GM23338 (cell line): ENCODE measurements around the gene AAGAB. TPM values are rescaled to one million over a fixed set of nuclear protein-coding genes. Genes with fewer than 3 reads are reported as not detected.

ENCODE experiments used
- ATAC-seq: fragments of 200-7000 bp; cut with Tn5 transposase; 3 replicates; pipeline ENCODE4 v1.9.1; 2020
- DNase-seq: peaks from one replicate; pipeline ENCODE4 v3.0.0-alpha.2; 2015; ENCODE audit warnings: low spot score
- H2AFZ ChIP-seq: fragments of 200-600 bp; sonication (generic); 2 replicates; pipeline ENCODE4 v1.8.0; 2016; ENCODE audit warnings: antibody characterized with exemption, mild to moderate bottlenecking, moderate library complexity
- H3F3A ChIP-seq: fragments of 200-600 bp; sonication (generic); replicated peaks from 2 replicates; pipeline ENCODE4 v1.8.0; 2017; ENCODE audit warnings: antibody characterized with exemption, mixed run types, low read depth
- H3K27ac ChIP-seq: fragments of 200-600 bp; sonication (generic); 2 replicates; pipeline ENCODE4 v1.6.1; 2016; ENCODE audit warnings: low read depth
- H3K27me3 ChIP-seq: fragments of 200-600 bp; sonication (generic); 2 replicates; pipeline ENCODE4 v1.8.0; 2016; ENCODE audit warnings: mild to moderate bottlenecking, mixed run types, moderate library complexity; ENCODE audit not compliant: insufficient read depth
- H3K36me3 ChIP-seq: fragments of 200-600 bp; sonication (generic); 2 replicates; pipeline ENCODE4 v1.8.0; 2016; ENCODE audit warnings: mild to moderate bottlenecking; ENCODE audit not compliant: insufficient read depth
- H3K4me1 ChIP-seq: fragments of 200-600 bp; sonication (generic); 2 replicates; pipeline ENCODE4 v1.8.0; 2016; ENCODE audit warnings: mild to moderate bottlenecking, moderate library complexity; ENCODE audit not compliant: insufficient read depth
- H3K4me2 ChIP-seq: fragments of 200-600 bp; sonication (generic); 2 replicates; pipeline ENCODE4 v1.7.1; 2017; ENCODE audit warnings: mixed run types
- H3K4me3 ChIP-seq: fragments of 200-600 bp; sonication (generic); 2 replicates; pipeline ENCODE4 v1.6.1; 2016; ENCODE audit warnings: mixed run types
- H3K79me2 ChIP-seq: fragments of 200-600 bp; sonication (generic); replicated peaks from 2 replicates; pipeline ENCODE4 v1.8.0; 2017; ENCODE audit warnings: mild to moderate bottlenecking; ENCODE audit not compliant: insufficient read depth
- H3K9me2 ChIP-seq: fragments of 200-600 bp; sonication (generic); 2 replicates; pipeline ENCODE4 v1.8.0; 2017; ENCODE audit not compliant: insufficient read depth
- H4K20me1 ChIP-seq: fragments of 200-600 bp; sonication (generic); replicated peaks from 2 replicates; pipeline ENCODE4 v1.8.0; 2017; ENCODE audit warnings: mild to moderate bottlenecking; ENCODE audit not compliant: insufficient read depth
- H3K27ac Mint-ChIP-seq: 2 replicates; pipeline ENCODE4 v1.8.0; 2020; ENCODE audit warnings: inconsistent platforms, mild to moderate bottlenecking, moderate library complexity, mixed read lengths
- H3K27me3 Mint-ChIP-seq: 3 replicates; pipeline ENCODE4 v1.8.0; 2022; ENCODE audit warnings: low read depth, mild to moderate bottlenecking, moderate library complexity, mixed read lengths, inconsistent platforms; ENCODE audit not compliant: insufficient read depth, poor library complexity
- H3K36me3 Mint-ChIP-seq: 3 replicates; pipeline ENCODE4 v1.8.0; 2021; ENCODE audit warnings: low read depth, mild to moderate bottlenecking, inconsistent platforms, moderate library complexity, mixed read lengths
- H3K4me1 Mint-ChIP-seq: 3 replicates; pipeline ENCODE4 v1.8.0; 2020; ENCODE audit warnings: mild to moderate bottlenecking, inconsistent platforms, mixed read lengths
- H3K4me3 Mint-ChIP-seq: 3 replicates; pipeline ENCODE4 v1.8.0; 2021; ENCODE audit warnings: moderate library complexity, mild to moderate bottlenecking, inconsistent platforms, mixed read lengths
- H3K9me3 Mint-ChIP-seq: 3 replicates; pipeline ENCODE4 v1.8.0; 2020; ENCODE audit warnings: moderate library complexity, mild to moderate bottlenecking, inconsistent platforms, mixed read lengths
- CREB1 ChIP-seq: fragments of 250-450 bp; sonication (Bioruptor Pico); IDR thresholded peaks from 2 replicates; pipeline ENCODE4 v1.5.0; 2020; ENCODE audit warnings: low read depth, mild to moderate bottlenecking, moderate library complexity
- EZH2 ChIP-seq: fragments of 200-600 bp; sonication (generic); IDR thresholded peaks from one replicate; pipeline ENCODE4 v1.8.0; 2017; ENCODE audit warnings: antibody characterized with exemption, mild to moderate bottlenecking, low read depth; ENCODE audit not compliant: unreplicated experiment
- EZH2phosphoT487 ChIP-seq: fragments of 200-600 bp; sonication (generic); IDR thresholded peaks from one replicate; pipeline ENCODE4 v1.8.1; 2018; ENCODE audit warnings: antibody characterized with exemption; ENCODE audit not compliant: unreplicated experiment
- JUNB ChIP-seq: IDR thresholded peaks from one replicate; pipeline ENCODE4 v1.6.1; 2016; ENCODE audit warnings: antibody characterized with exemption; ENCODE audit not compliant: unreplicated experiment
- NANOG ChIP-seq: IDR thresholded peaks from 2 replicates; pipeline ENCODE4 v1.6.1; 2016; ENCODE audit warnings: antibody characterized with exemption, borderline replicate concordance
- POLR2AphosphoS5 ChIP-seq: IDR thresholded peaks from 2 replicates; pipeline ENCODE4 v1.6.1; 2016; ENCODE audit warnings: antibody characterized with exemption, low read depth
- STAT1 ChIP-seq: IDR thresholded peaks from one replicate; pipeline ENCODE4 v1.6.1; 2016; ENCODE audit warnings: antibody characterized with exemption; ENCODE audit not compliant: unreplicated experiment
- ZNF114 ChIP-seq: fragments of 250-450 bp; sonication (Bioruptor Pico); IDR thresholded peaks from 2 replicates; pipeline ENCODE4 v1.5.0; 2020; ENCODE audit warnings: mild to moderate bottlenecking, moderate library complexity
- ZNF331 ChIP-seq: fragments of 250-450 bp; sonication (Bioruptor Pico); IDR thresholded peaks from 2 replicates; pipeline ENCODE4 v1.5.0; 2020; ENCODE audit warnings: low read depth, mild to moderate bottlenecking, moderate library complexity
- polyA plus RNA-seq: library from polyadenylated mRNA; unstranded; fragments of >200 nt; fragmentation: Nextera tagmentation; extraction: Ambion mirVana; gene quantifications from 2 replicates; pipeline ENCODE4 v1.2.1, GENCODE V29; 2016
- total RNA-seq: library from RNA; depleted of rRNA; stranded (reverse); fragments of >200 nt; shearing (Covaris generic); gene quantifications from 2 replicates; pipeline ENCODE4 v1.2.3, GENCODE V29; 2014
- TF ChIP-seq, protein P1 (sequence below): fragments of 250-450 bp; sonication (Bioruptor Pico); IDR thresholded peaks from 2 replicates; pipeline ENCODE4 v1.5.0; 2020; ENCODE audit warnings: mild to moderate bottlenecking, moderate library complexity
- TF ChIP-seq, protein P2 (sequence below), 2 experiments: fragments of 200-600 bp in 1 of 2; sonication (generic) in 1 of 2; conservative IDR thresholded peaks; 2 replicates each; pipeline versions ENCODE4 v1.5.1 to v1.6.1; 2016 to 2017; ENCODE audit warnings: antibody characterized with exemption in 2 of 2, low read depth in 2 of 2, mild to moderate bottlenecking in 2 of 2, moderate library complexity in 1 of 2
- TF ChIP-seq, protein P3 (sequence below): IDR thresholded peaks from 2 replicates; pipeline ENCODE4 v1.6.1; 2016; ENCODE audit warnings: antibody characterized with exemption
- TF ChIP-seq, protein P4 (sequence below): IDR thresholded peaks from one replicate; pipeline ENCODE4 v1.6.1; 2018; ENCODE audit warnings: antibody characterized with exemption; ENCODE audit not compliant: unreplicated experiment

Gene AAGAB
- total and polyA plus RNA-seq, 2 experiments from 2014 or later = 20.8 to 42.8 TPM

DNA sequence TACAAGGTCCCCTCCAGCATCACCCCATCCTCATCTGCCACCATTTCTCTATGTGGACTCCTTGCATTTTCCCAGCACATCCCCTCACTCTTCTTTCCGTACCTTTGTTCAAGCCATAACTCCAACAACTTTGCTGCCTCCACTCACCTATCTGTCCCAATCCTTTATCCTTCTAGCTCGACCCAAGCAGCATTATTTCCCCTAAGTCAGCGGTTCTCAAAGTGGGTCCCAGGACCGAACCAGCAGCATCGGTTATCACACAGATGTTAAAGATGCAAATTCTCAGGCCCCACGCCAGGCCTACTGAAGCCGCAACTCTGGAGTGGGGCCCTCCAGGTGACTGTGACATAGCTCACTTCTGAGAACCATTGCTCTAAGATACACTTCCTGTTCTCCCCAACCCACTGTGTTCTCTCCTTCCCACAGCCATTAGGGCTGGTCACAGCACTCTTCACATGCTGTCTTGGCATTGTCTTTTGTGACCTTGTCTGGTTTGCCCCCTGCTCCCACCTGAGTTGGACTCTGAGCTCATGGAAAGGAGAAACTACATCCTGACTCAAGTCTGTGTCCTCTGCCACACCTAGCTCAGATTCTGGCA is 56.2 kb downstream of the AAGAB start:
- no peaks in the 10 kb centered on the region for H3K9me2 ChIP-seq

More for the DNA sequence above, 56.2 kb downstream of the AAGAB start:
- H3K27ac Mint-ChIP-seq = no peak overlapping the region
- H3K36me3 ChIP-seq = 0 out of 2 replicates have a peak, but pooled peaks cover 3% of the 10 kb centered on the region
- peaks cover 3% of the 10 kb centered on the region for H3K27me3 Mint-ChIP-seq
- H3K27me3 ChIP-seq = no peaks in the 10 kb centered on the region
- H3K4me1 Mint-ChIP-seq = peaks cover 20% of the 10 kb centered on the region; the same call in 2 of the 3 replicates
- H4K20me1 ChIP-seq = no peaks in the 10 kb centered on the region
- H3K9me3 Mint-ChIP-seq = no peaks in the 10 kb centered on the region
- H2AFZ ChIP-seq = no peak overlapping the region
- DNase-seq (no peak), ATAC-seq (no peak)
- H3K79me2 ChIP-seq = no peaks in the 10 kb centered on the region
- no peak overlapping the region for H3K4me3 ChIP-seq
- peaks cover 16% of the 10 kb centered on the region; the same call in 1 of the 2 replicates for H3K4me1 ChIP-seq
- H3K4me3 Mint-ChIP-seq = no peak overlapping the region
- TF ChIP-seq, protein P1, sequence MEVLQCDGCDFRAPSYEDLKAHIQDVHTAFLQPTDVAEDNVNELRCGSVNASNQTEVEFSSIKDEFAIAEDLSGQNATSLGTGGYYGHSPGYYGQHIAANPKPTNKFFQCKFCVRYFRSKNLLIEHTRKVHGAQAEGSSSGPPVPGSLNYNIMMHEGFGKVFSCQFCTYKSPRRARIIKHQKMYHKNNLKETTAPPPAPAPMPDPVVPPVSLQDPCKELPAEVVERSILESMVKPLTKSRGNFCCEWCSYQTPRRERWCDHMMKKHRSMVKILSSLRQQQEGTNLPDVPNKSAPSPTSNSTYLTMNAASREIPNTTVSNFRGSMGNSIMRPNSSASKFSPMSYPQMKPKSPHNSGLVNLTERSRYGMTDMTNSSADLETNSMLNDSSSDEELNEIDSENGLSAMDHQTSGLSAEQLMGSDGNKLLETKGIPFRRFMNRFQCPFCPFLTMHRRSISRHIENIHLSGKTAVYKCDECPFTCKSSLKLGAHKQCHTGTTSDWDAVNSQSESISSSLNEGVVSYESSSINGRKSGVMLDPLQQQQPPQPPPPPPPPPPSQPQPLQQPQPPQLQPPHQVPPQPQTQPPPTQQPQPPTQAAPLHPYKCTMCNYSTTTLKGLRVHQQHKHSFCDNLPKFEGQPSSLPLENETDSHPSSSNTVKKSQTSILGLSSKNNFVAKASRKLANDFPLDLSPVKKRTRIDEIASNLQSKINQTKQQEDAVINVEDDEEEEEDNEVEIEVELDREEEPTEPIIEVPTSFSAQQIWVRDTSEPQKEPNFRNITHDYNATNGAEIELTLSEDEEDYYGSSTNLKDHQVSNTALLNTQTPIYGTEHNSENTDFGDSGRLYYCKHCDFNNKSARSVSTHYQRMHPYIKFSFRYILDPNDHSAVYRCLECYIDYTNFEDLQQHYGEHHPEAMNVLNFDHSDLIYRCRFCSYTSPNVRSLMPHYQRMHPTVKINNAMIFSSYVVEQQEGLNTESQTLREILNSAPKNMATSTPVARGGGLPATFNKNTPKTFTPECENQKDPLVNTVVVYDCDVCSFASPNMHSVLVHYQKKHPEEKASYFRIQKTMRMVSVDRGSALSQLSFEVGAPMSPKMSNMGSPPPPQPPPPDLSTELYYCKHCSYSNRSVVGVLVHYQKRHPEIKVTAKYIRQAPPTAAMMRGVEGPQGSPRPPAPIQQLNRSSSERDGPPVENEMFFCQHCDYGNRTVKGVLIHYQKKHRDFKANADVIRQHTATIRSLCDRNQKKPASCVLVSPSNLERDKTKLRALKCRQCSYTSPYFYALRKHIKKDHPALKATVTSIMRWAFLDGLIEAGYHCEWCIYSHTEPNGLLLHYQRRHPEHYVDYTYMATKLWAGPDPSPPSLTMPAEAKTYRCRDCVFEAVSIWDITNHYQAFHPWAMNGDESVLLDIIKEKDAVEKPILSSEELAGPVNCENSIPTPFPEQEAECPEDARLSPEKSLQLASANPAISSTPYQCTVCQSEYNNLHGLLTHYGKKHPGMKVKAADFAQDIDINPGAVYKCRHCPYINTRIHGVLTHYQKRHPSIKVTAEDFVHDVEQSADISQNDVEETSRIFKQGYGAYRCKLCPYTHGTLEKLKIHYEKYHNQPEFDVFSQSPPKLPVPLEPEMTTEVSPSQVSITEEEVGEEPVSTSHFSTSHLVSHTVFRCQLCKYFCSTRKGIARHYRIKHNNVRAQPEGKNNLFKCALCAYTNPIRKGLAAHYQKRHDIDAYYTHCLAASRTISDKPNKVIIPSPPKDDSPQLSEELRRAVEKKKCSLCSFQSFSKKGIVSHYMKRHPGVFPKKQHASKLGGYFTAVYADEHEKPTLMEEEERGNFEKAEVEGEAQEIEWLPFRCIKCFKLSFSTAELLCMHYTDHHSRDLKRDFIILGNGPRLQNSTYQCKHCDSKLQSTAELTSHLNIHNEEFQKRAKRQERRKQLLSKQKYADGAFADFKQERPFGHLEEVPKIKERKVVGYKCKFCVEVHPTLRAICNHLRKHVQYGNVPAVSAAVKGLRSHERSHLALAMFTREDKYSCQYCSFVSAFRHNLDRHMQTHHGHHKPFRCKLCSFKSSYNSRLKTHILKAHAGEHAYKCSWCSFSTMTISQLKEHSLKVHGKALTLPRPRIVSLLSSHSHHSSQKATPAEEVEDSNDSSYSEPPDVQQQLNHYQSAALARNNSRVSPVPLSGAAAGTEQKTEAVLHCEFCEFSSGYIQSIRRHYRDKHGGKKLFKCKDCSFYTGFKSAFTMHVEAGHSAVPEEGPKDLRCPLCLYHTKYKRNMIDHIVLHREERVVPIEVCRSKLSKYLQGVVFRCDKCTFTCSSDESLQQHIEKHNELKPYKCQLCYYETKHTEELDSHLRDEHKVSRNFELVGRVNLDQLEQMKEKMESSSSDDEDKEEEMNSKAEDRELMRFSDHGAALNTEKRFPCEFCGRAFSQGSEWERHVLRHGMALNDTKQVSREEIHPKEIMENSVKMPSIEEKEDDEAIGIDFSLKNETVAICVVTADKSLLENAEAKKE (CRISPR knock-in tag) = no peak
- TF ChIP-seq STAT1 (no peak), POLR2AphosphoS5 (no peak), ZNF114 (no peak), CREB1 (CRISPR knock-in tag) (no peak), EZH2phosphoT487 (no peak), ZNF331 (no peak), EZH2 (no peak), JUNB (no peak), NANOG (no peak)
- TF ChIP-seq, protein P2, sequence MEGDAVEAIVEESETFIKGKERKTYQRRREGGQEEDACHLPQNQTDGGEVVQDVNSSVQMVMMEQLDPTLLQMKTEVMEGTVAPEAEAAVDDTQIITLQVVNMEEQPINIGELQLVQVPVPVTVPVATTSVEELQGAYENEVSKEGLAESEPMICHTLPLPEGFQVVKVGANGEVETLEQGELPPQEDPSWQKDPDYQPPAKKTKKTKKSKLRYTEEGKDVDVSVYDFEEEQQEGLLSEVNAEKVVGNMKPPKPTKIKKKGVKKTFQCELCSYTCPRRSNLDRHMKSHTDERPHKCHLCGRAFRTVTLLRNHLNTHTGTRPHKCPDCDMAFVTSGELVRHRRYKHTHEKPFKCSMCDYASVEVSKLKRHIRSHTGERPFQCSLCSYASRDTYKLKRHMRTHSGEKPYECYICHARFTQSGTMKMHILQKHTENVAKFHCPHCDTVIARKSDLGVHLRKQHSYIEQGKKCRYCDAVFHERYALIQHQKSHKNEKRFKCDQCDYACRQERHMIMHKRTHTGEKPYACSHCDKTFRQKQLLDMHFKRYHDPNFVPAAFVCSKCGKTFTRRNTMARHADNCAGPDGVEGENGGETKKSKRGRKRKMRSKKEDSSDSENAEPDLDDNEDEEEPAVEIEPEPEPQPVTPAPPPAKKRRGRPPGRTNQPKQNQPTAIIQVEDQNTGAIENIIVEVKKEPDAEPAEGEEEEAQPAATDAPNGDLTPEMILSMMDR (conservative IDR thresholded peaks at IDR 0.05; ENCODE audit: low read depth in 2 of 2) = no peak
- TF ChIP-seq, protein P3, sequence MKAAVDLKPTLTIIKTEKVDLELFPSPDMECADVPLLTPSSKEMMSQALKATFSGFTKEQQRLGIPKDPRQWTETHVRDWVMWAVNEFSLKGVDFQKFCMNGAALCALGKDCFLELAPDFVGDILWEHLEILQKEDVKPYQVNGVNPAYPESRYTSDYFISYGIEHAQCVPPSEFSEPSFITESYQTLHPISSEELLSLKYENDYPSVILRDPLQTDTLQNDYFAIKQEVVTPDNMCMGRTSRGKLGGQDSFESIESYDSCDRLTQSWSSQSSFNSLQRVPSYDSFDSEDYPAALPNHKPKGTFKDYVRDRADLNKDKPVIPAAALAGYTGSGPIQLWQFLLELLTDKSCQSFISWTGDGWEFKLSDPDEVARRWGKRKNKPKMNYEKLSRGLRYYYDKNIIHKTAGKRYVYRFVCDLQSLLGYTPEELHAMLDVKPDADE = no peak
- TF ChIP-seq, protein P4, sequence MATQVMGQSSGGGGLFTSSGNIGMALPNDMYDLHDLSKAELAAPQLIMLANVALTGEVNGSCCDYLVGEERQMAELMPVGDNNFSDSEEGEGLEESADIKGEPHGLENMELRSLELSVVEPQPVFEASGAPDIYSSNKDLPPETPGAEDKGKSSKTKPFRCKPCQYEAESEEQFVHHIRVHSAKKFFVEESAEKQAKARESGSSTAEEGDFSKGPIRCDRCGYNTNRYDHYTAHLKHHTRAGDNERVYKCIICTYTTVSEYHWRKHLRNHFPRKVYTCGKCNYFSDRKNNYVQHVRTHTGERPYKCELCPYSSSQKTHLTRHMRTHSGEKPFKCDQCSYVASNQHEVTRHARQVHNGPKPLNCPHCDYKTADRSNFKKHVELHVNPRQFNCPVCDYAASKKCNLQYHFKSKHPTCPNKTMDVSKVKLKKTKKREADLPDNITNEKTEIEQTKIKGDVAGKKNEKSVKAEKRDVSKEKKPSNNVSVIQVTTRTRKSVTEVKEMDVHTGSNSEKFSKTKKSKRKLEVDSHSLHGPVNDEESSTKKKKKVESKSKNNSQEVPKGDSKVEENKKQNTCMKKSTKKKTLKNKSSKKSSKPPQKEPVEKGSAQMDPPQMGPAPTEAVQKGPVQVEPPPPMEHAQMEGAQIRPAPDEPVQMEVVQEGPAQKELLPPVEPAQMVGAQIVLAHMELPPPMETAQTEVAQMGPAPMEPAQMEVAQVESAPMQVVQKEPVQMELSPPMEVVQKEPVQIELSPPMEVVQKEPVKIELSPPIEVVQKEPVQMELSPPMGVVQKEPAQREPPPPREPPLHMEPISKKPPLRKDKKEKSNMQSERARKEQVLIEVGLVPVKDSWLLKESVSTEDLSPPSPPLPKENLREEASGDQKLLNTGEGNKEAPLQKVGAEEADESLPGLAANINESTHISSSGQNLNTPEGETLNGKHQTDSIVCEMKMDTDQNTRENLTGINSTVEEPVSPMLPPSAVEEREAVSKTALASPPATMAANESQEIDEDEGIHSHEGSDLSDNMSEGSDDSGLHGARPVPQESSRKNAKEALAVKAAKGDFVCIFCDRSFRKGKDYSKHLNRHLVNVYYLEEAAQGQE = no peak
- no peaks in the 10 kb centered on the region for H3F3A ChIP-seq
- H3K4me2 ChIP-seq = no peak overlapping the region
- H3K36me3 Mint-ChIP-seq = peaks cover 16% of the 10 kb centered on the region; the same call in 2 of the 3 replicates
- peak overlapping the region; percentile 59; the same call in 1 of the 2 replicates for H3K27ac ChIP-seq
